ENCODE data around the gene FGF14. TPM values are rescaled to one million over a fixed set of nuclear protein-coding genes. Genes with fewer than 3 reads are reported as not detected.

Gene FGF14
- polyA plus RNA-seq, 1 of the 3 experiments (the other 2 are of a cell fraction) = 0.20 TPM

DNA sequence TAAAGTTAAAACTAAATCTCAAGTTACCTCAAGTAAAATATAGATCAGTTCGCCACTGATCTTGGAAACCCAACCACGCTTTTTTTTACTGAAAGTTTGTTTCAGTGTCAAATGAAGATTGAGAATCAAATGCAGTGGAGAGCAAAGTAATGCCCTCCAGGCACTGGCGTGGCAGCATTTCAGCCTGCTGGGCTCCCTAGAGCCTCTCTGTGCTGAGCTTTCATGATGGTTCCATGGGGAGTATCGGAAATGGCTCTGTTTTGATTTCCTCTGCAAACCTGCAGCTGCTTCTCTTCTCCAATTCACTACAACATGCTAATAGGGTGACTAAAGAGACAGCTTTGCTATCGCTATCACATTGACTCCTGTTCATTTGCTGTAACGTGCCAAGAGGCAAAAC, 141.6 kb downstream of the FGF14 start:
- Histone ChIP-seq H4K20me1 (ENCODE audit: insufficient read depth) (no peaks in the 10 kb centered on the region), H3K9me3 (no peaks in the 10 kb centered on the region), H3K4me1 (ENCODE audit: control insufficient read depth in 1 of 2, insufficient read depth in 2 of 2, low read depth in 1 of 2, low read length in 1 of 2) (peaks cover 0 to 9% of the 10 kb centered on the region in 2 experiments; a peak in 2 of 4 replicates), H3K9me2 (no peaks in the 10 kb centered on the region), H2AFZ (ENCODE audit: low read depth) (no peak overlapping the region), H3F3A (replicated peaks; ENCODE audit: insufficient read depth) (no peaks in the 10 kb centered on the region), H3K27me3 (ENCODE audit: insufficient read depth) (no peaks in the 10 kb centered on the region), H3K4me3 (ENCODE audit: low read depth in 2 of 2, low read length in 1 of 2) (no peak overlapping the region), H3K4me2 (no peak overlapping the region), H3K27ac (ENCODE audit: low read depth in 2 of 2, low read length in 1 of 2) (no peak overlapping the region; a peak in 1 of 4 replicates), H3K79me2 (ENCODE audit: insufficient read depth) (no peaks in the 10 kb centered on the region), H3K9ac (no peak overlapping the region), H3K36me3 (replicated peaks in 1 of 2; ENCODE audit: control insufficient read depth in 1 of 2, insufficient read depth in 2 of 2, low read length in 1 of 2) (no peaks in the 10 kb centered on the region)
- ChIA-PET CTCF (no interaction called here), POLR2A (no interaction called here)
- WGBS (ENCODE audit: low lambda C conversion rate) = 71% methylated on average over 6 of the region's 6 CpGs
- no peak for TF ChIP-seq RAD21 (IDR thresholded peaks at IDR 0.05; ENCODE audit: low read length)
- TF ChIP-seq POLR2AphosphoS5 (IDR thresholded peaks at IDR 0.05; ENCODE audit: low read depth, low read length) = no peak
- TF ChIP-seq RCOR1 (IDR thresholded peaks at IDR 0.05; ENCODE audit: low read length) = no peak
- TF ChIP-seq PBX3 (IDR thresholded peaks at IDR 0.05) = no peak
- no peak for TF ChIP-seq TAF1 (IDR thresholded peaks at IDR 0.05; ENCODE audit: borderline replicate concordance, low read depth, low read length)
- TF ChIP-seq GABPA (IDR thresholded peaks at IDR 0.05; ENCODE audit: low read depth) = no peak
- DNase-seq = no peak

DNA sequence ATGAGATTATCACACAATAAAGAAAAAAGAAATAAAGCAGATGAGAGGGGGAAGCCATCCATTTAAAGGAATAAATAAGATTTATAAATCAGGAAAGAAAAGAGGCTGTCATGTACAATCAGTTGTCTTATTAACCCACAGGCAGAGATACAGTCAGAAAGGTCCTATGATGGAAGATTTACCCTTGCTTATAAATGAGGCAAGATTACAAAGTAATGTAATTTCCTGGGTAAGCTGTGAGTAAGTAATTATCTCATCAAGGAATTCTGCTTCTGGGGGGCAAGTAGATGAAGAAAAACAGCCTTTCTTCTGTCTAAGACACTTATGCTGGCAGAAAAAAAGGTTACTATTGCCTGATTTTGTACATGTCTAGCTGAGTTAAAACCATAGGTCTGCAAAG, 146.4 kb downstream of the FGF14 start:
- Histone ChIP-seq H3K36me3 (replicated peaks in 1 of 2; ENCODE audit: control insufficient read depth in 1 of 2, insufficient read depth in 2 of 2, low read length in 1 of 2) (no peaks in the 10 kb centered on the region), H3K9me2 (no peaks in the 10 kb centered on the region), H3K4me3 (ENCODE audit: low read depth in 2 of 2, low read length in 1 of 2) (no peak overlapping the region), H3K27me3 (ENCODE audit: insufficient read depth) (no peaks in the 10 kb centered on the region), H3K79me2 (ENCODE audit: insufficient read depth) (no peaks in the 10 kb centered on the region), H3K9me3 (no peaks in the 10 kb centered on the region), H3K27ac (ENCODE audit: low read depth in 2 of 2, low read length in 1 of 2) (peak overlapping the region in 1 of 2 experiments; percentile 76; a peak in 2 of 4 replicates), H3K9ac (no peak overlapping the region), H3F3A (replicated peaks; ENCODE audit: insufficient read depth) (no peaks in the 10 kb centered on the region), H4K20me1 (ENCODE audit: insufficient read depth) (no peaks in the 10 kb centered on the region), H2AFZ (ENCODE audit: low read depth) (no peak overlapping the region), H3K4me2 (no peak overlapping the region), H3K4me1 (ENCODE audit: control insufficient read depth in 1 of 2, insufficient read depth in 2 of 2, low read depth in 1 of 2, low read length in 1 of 2) (peaks cover 0 to 22% of the 10 kb centered on the region in 2 experiments; a peak in 2 of 4 replicates)
- ChIA-PET CTCF (no interaction called here), POLR2A (no interaction called here)
- no peak for TF ChIP-seq RFX5 (IDR thresholded peaks at IDR 0.05; ENCODE audit: low read length)
- TF ChIP-seq CHD2 (IDR thresholded peaks at IDR 0.05; ENCODE audit: low read length, partially characterized antibody) = no peak
- peak in 1 of 2 experiments; percentile 43; a peak in 1 of 4 replicates for TF ChIP-seq EP300 (IDR thresholded peaks at IDR 0.05; ENCODE audit: borderline replicate concordance in 1 of 2, low read depth in 1 of 2, low read length in 1 of 2)
- TF ChIP-seq, protein P1, sequence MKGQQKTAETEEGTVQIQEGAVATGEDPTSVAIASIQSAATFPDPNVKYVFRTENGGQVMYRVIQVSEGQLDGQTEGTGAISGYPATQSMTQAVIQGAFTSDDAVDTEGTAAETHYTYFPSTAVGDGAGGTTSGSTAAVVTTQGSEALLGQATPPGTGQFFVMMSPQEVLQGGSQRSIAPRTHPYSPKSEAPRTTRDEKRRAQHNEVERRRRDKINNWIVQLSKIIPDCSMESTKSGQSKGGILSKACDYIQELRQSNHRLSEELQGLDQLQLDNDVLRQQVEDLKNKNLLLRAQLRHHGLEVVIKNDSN (IDR thresholded peaks at IDR 0.05; ENCODE audit: borderline replicate concordance, low read depth) = no peak
- DNase-seq = no peak

- POLR2A ChIA-PET = interaction anchor here (1.0 kb wide), 1 partner anchor 142 kb away, joined by 3 read pairs; no protein-coding TSS in a partner anchor
- H4K20me1 ChIP-seq (ENCODE audit: insufficient read depth) = no peaks in the 10 kb centered on the region
- H3K27me3 ChIP-seq (ENCODE audit: insufficient read depth) = no peaks in the 10 kb centered on the region
- H3K4me2 ChIP-seq = no peak overlapping the region
- no peak overlapping the region for H2AFZ ChIP-seq (ENCODE audit: low read depth)
- peaks cover 0 to 30% of the 10 kb centered on the region in 2 experiments; a peak in 2 of 4 replicates for H3K4me1 ChIP-seq (ENCODE audit: control insufficient read depth in 1 of 2, insufficient read depth in 2 of 2, low read depth in 1 of 2, low read length in 1 of 2)
- TF ChIP-seq RCOR1 (IDR thresholded peaks at IDR 0.05; ENCODE audit: low read length) (peak; percentile 90), EP300 (IDR thresholded peaks at IDR 0.05; ENCODE audit: borderline replicate concordance in 1 of 2, low read depth in 1 of 2, low read length in 1 of 2) (peak in 1 of 2 experiments; percentile 97; a peak in 2 of 4 replicates), GATA2 (CRISPR knock-in tag; IDR thresholded peaks at IDR 0.05) (peak; percentile 97), TEAD4 (IDR thresholded peaks at IDR 0.05; ENCODE audit: borderline replicate concordance, insufficient read depth) (no peak), RFX5 (IDR thresholded peaks at IDR 0.05; ENCODE audit: low read length) (no peak), EZH2phosphoT487 (IDR thresholded peaks at IDR 0.05; ENCODE audit: borderline replicate concordance, low read depth) (no peak), MXI1 (IDR thresholded peaks at IDR 0.05; ENCODE audit: low read depth, low read length) (peak; percentile 19; the same call in 1 of the 2 replicates), FOXJ3 (CRISPR knock-in tag; IDR thresholded peaks at IDR 0.05) (peak; percentile 89)
- TF ChIP-seq, protein P2, sequence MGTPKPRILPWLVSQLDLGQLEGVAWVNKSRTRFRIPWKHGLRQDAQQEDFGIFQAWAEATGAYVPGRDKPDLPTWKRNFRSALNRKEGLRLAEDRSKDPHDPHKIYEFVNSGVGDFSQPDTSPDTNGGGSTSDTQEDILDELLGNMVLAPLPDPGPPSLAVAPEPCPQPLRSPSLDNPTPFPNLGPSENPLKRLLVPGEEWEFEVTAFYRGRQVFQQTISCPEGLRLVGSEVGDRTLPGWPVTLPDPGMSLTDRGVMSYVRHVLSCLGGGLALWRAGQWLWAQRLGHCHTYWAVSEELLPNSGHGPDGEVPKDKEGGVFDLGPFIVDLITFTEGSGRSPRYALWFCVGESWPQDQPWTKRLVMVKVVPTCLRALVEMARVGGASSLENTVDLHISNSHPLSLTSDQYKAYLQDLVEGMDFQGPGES (IDR thresholded peaks at IDR 0.05; ENCODE audit: low read depth, low read length) = no peak
- no peaks in the 10 kb centered on the region for H3K79me2 ChIP-seq (ENCODE audit: insufficient read depth)
- CTCF ChIA-PET = interaction anchor here (0.7 to 0.8 kb wide), 2 partner anchors 142 to 309 kb away, joined by 3 read pairs; no protein-coding TSS in a partner anchor
- H3K4me3 ChIP-seq (ENCODE audit: low read depth in 2 of 2, low read length in 1 of 2) = no peak overlapping the region
- DNase-seq = peak; percentile 30
- H3F3A ChIP-seq (replicated peaks; ENCODE audit: insufficient read depth) = no peaks in the 10 kb centered on the region
- no peaks in the 10 kb centered on the region for H3K9me2 ChIP-seq
- H3K27ac ChIP-seq (ENCODE audit: low read depth in 2 of 2, low read length in 1 of 2) = peak overlapping the region in 1 of 2 experiments; percentile 94; a peak in 2 of 4 replicates
- H3K9me3 ChIP-seq = no peaks in the 10 kb centered on the region
- 22% methylated on average over 3 of the region's 3 CpGs for WGBS (ENCODE audit: low lambda C conversion rate)
- H3K36me3 ChIP-seq (replicated peaks in 1 of 2; ENCODE audit: control insufficient read depth in 1 of 2, insufficient read depth in 2 of 2, low read length in 1 of 2) = peaks cover 0 to 2% of the 10 kb centered on the region in 2 experiments
- no peak overlapping the region for H3K9ac ChIP-seq
Observed at GRCh38 chr13:102251817-102252216, 150.0 kb downstream of the FGF14 start.

Measured in SK-N-SH (cell line).